Lower leg skin (tissue), 3 donors: ENCODE results near the gene SFSWAP.
"Not testable (repeated sequence)": the region's sequence is repeated elsewhere in the genome, so short reads cannot be mapped to it uniquely, and the experiment has no call there.

Experiments used
- POLR2A ChIP-seq, 2 donors: fragments of 450-650 bp; IDR thresholded peaks; one replicate each; pipeline ENCODE4 v1.6.1; 2016 to 2017; ENCODE audit warnings: antibody characterized with exemption in 2 of 2, mild to moderate bottlenecking in 1 of 2, moderate library complexity in 1 of 2
- TF ChIP-seq, protein P1 (sequence below), 3 donors: fragments of 450-650 bp; IDR thresholded peaks; one replicate each; pipeline ENCODE4 v1.5.1; 2016; ENCODE audit warnings: antibody characterized with exemption in 3 of 3, mild to moderate bottlenecking in 3 of 3, moderate library complexity in 2 of 3

DNA sequence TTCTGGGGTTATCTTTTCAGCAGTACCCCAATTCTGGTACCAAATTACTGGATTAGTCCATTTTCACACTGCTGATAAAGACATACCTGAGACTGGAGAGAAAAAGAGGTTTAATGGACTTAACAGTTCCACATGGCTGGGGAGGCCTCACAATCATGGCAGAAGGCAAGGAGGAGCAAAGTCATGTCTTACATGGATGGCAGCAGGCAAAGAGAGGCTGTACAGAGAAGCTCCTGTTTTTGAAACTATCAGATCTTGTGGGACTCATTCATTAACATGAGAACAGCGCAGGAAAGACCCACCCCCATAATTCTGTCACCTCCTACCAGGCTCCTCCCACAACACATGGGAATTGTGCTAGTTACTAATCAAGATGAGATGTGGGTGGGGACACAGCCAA is 33.8 kb downstream of the SFSWAP start:
- TF ChIP-seq, protein P1, sequence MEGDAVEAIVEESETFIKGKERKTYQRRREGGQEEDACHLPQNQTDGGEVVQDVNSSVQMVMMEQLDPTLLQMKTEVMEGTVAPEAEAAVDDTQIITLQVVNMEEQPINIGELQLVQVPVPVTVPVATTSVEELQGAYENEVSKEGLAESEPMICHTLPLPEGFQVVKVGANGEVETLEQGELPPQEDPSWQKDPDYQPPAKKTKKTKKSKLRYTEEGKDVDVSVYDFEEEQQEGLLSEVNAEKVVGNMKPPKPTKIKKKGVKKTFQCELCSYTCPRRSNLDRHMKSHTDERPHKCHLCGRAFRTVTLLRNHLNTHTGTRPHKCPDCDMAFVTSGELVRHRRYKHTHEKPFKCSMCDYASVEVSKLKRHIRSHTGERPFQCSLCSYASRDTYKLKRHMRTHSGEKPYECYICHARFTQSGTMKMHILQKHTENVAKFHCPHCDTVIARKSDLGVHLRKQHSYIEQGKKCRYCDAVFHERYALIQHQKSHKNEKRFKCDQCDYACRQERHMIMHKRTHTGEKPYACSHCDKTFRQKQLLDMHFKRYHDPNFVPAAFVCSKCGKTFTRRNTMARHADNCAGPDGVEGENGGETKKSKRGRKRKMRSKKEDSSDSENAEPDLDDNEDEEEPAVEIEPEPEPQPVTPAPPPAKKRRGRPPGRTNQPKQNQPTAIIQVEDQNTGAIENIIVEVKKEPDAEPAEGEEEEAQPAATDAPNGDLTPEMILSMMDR (IDR thresholded peaks at IDR 0.05) = not testable (repeated sequence)
- not testable (repeated sequence) for TF ChIP-seq POLR2A (IDR thresholded peaks at IDR 0.05)
